NCI-H446 treated with DMSO at 0.1 percent for 48 hours (cell line): Measurements from ENCODE around the gene MAD1L1.
A peak's percentile ranks its signal among the peaks of the same experiment; 100 is the strongest.

Source experiments
- DNase-seq: peaks from one replicate; lab custom pipeline; 2025; lab: John Stamatoyannopoulos, UW

MAD1L1 gene

GRCh38 chr7:1926908-1927306 is 305.8 kb downstream of the MAD1L1 start:
- no peak for DNase-seq

DNA sequence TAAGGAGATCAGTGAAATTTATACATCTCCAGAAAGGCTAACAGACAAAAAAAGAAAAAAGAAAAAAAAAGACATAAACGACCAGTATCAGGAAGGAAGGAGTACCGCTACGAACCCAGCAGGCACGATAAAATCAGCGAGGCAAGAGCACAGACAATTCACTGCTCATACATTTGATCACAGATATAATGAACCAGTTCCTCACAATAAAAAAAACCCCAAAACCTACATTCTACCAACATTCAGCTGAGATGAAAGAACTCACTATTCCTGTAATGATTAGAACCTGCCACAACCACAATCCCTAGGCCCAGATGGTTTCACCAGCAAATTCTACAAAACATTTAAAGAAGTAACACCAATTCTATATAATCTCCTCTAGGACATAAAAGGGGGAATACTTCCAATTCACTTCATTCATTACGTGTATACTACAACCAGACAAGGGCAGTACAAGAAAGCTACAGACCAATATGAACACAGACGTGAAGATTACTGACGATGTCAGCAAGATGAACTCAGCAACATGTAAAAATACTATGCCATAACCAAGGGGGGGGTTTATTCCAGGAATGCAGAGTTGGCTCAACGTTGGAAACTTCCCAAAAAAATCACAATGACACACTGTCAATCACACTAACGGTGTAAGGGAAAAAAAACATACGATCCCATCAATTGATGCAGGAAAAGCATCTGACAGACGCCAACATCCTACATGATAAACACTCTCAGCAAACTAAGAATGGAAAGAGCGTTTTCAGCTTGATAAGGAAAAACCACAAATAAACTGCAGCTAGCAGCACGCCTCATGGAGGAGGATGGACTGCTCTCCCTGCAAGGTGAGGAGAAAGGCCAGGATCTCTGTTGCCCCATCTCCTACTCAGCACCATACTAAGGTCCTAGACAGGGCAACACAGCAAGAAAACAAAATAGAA is 306.5 kb downstream of the MAD1L1 start:
- DNase-seq: no peak

- no peak for DNase-seq
These were observed 307.4 kb downstream of the MAD1L1 start for GRCh38 chr7:1925349-1925748.

DNA sequence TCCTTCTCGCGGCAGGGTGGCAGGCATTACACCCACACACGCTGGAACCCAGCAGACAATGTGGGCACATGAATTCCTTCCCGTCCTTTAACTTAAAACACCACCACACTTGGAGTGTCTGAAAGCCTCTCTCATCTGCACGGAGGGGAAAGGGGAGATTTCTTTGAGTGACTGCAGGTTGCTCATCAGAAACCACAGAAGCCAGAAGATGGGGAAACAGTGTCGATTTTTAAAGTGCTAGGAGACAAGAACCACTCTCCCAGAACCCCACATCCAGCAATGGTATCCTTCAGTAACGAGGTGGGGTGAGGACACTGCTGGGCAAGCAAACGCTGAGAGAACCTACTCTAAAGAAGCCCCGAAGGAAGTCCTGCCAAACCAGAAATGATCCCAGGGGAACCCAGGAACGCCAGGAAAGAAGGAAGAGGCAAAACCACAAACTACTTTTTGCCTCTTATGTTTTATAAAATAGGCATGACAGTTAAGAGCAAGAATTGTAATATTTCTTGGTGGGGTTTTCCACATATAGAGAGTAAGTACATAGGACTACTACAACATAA is 308.4 kb downstream of the MAD1L1 start:
- DNase-seq: no peak

- DNase-seq: no peak
These were observed 309.1 kb downstream of the MAD1L1 start for GRCh38 chr7:1923409-1924257.

DNA sequence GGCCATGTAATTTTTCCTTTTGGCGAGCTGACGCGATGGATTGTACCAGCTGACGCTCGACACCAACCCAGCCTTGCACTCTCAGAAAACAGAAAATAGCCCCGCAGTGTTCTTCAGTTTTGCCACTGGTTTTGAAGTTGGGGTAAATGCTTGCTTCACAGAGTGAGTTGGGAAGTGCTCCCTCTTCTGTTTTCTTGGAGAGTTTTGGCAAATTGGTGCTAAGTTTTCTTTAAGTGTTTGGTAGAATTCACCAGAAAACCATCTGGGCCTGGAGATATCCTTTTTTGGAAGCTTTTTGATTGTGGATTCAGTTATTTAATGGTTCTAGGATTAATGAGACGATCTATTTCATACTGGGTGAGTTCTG is 309.9 kb downstream of the MAD1L1 start:
- DNase-seq: no peak

DNA sequence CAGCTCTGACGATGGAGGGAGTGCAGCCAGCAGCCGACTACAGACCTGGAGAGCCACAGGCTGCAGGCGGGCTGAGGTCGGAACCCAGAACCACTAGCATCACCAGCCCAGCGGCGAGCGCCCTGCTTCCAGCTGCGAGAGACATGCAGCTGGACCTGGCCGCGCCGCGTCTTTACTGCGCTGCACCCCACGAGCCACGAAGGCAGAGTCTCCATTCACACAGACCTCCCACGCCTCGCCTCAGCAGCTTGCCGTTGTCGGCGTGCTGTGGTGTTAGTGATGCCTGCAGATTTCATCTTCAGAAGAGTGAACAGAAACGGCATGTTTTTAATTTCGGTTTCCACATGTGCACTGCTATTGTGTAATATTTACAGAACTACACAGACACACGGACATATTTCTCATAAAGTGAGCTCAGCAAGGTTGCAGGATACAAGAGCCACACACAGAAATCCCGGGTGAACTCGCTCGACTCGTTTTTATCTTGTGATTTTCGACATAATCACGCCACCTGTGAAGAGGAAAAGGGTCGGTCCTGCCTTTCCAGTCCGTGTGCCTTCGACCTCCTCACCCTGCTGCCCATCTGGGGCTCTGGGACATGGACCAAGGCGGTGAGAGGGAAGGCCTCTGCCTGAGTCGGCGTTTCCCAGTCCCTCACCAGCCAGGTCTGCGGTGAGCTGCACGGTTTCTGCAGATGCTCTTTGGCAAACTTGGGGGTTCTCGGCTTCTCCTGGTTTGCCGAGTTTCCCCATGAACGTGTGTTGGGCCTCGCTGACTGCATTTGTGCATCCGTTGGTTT is 310.5 kb downstream of the MAD1L1 start:
- no peak for DNase-seq

- no peak for DNase-seq
These were observed 311.9 kb downstream of the MAD1L1 start for GRCh38 chr7:1920881-1921280.

DNA sequence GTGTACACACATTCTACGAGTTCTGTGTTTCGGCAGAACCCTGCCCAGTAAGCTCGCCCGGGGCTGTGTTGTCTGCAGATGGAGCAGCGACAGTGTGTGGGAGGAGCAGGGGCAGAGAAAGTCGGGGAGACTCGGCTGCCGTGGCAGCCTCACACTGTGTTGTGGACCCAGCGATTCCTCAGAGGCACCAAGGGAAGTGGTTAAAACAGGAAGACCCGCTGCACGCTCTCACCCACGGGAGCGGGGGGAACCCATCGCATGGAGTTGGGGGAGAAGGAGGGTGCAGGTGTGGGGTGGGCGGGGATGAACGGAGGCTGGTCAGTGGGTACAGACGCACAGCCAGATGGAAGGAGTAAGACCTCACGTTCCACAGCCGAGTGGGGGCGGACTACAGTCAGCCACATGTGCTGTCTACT is 312.5 kb downstream of the MAD1L1 start:
- no peak for DNase-seq

DNA sequence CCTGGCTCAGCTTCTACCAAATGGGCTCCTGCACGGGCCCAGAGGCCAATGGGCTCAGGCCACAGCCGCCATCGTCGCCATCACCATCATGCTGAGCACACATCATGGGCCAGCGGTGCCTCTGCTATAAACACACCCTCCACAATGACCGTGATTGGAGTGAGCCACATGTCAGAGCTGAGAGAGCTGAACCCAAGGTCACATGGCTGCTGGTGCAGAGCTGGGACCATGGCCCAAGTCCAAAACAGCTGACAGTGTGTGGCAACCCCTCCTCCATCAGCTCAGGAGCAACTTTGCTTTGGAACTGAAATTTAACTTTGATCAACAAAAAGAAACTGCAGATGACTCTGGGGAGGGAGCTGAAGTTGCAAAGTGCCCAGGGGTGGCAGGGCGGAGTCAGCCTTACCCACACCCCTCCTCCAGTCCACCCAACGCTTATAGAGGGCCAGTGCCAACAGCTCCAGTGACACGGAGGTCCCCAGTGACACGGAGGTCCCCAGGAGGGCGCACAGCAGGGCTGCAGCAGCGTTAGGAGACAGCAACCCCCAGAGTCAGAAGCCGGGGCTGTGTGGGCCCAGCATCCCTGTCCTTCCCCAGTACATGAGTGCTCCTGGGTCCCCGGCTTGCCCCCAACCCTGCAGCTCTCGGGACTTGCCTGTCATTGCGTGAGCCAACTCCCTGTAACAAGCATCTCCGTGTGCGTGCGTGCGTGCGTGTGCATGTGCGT is 313.0 kb downstream of the MAD1L1 start:
- DNase-seq: no peak

DNA sequence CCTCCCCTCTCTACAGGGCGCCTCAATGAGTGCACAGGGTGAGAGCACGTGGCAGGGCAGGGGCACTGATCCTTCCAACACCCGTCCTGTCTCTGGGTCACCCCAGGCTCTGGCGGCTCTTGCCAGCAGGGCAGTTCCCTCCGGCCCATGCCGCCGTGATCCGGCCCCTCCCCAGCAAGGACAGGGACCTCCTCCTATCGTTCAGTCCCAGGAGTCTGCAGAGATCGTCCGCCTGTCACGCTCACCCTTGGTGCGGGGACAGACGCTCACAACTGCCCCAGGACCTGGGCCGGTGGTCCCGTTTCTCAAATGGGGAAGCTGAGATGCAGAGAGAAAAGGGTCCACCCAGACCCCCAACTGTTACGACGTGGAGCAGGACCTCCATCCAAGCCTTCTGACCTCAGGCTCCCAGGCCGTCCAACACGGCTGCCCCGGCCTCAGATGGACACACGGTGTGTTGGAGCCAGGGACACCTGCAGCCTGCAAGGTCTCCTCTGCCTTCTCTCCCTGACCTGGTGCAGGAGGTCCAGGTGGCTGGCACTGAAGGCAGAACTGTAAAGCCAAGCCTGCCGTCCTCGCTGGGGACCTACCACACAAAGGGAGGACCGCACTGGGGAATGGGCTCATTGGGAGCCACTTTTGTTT is 313.7 kb downstream of the MAD1L1 start:
- no peak for DNase-seq

GRCh38 chr7:1918063-1918645 is 314.6 kb downstream of the MAD1L1 start:
- no peak for DNase-seq

- peak; percentile 28 for DNase-seq
These were observed 315.3 kb downstream of the MAD1L1 start for GRCh38 chr7:1917221-1918062.

DNA sequence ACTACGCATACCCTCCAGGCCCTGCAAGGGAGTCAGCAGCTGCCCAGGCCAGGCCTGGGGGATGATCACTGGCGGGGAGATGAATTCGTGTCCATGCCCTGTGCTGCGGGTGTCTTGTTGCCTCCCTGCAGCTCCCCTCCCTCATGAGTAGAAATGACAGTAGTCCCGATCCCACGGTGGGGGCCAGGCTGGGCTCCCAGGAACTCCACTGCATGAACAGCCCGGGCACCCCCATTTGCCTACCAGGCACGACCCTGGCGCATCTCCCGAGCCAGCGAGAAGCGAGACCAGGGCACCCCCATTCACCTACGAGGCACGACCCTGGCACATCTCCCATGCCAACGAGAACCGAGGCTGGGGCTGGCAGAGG is 316.2 kb downstream of the MAD1L1 start:
- DNase-seq: no peak

DNA sequence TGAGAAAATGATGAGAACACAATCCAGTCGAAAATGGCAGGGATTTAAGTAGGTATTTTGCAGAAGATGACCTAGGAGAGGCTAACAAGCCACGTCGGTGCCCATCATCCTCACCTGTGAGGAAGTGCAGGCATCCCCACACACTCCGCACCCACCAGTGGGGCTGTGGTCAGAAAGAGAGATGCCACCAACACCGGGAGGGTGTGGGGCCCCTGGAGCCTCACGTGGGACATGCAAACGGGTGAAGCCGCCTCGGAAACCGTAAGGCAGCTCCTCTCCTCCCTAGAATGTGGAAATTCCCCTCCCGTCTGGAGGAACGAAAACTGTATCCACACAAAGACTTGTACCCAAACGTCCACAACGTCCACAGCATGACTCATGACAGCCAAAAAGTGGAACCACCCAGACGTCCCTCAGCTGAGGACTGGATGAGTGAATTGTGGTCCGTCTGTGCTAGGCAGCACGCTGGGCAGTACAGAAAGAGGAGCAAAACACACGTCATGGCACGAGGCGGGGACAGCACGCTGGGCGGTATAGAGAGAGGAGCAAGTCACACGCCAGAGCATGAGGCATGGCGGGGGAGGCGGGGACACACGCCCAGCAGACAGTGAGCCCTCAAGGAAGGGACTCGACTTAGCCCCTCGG is 316.7 kb downstream of the MAD1L1 start:
- no peak for DNase-seq

GRCh38 chr7:1915326-1915725 is 317.4 kb downstream of the MAD1L1 start:
- no peak for DNase-seq

- no peak for DNase-seq
These were observed 318.0 kb downstream of the MAD1L1 start for GRCh38 chr7:1914743-1915142.

GRCh38 chr7:1914321-1914720 is 318.4 kb downstream of the MAD1L1 start:
- DNase-seq: no peak
